NCI-H345 (cell line): ENCODE measurements around the gene CDC14A.
"Not testable (repeated sequence)": the region's sequence is repeated elsewhere in the genome, so short reads cannot be mapped to it uniquely, and the experiment has no call there.

Source experiments
- DNase-seq: peaks from one replicate; lab custom pipeline; 2025; lab: John Stamatoyannopoulos, UW

The CDC14A gene

DNA sequence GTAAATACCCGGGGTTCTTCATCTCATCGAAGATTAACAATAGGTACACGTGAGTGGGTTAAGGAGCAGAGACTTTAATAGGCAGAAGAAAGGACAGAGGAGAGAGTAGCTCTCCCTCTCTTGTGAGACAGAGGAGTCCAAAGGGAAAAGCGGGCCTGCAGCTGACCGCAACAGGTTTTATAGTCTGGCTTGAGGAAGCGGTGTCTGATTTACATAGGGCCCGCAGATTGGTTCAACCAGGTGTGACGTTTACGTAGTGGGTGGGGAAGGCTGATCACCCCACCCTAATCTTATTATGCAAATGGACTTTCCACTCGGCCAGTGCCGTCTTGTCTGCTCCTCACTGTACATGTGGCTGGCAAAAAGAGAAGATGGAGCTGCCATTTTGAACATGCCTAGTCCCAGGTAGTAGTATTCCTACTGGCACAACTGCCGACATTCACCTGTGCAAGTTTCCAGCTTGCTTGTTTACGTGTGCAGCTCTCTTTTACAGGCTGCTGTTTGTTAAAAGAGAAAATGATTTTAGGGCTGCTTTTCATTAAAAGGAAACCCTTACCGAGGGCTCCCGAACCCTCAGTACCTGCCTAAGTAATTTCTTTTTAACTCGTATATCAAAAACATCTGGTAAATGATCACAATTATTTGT is 10.6 kb downstream of the CDC14A start:
- DNase-seq, result no peak

- DNase-seq, result no peak
Observed at GRCh38 chr1:100363831-100364230, 11.5 kb downstream of the CDC14A start.

GRCh38 chr1:100364697-100365096 is 12.4 kb downstream of the CDC14A start:
- no peak for DNase-seq

- DNase-seq, result no peak
Observed at GRCh38 chr1:100366209-100366525, 13.9 kb downstream of the CDC14A start.

- not testable (repeated sequence) for DNase-seq
Observed at GRCh38 chr1:100369339-100369738, 17.0 kb downstream of the CDC14A start.

GRCh38 chr1:100373953-100374352 is 21.6 kb downstream of the CDC14A start:
- DNase-seq, result not testable (repeated sequence)

GRCh38 chr1:100376890-100377289 is 24.6 kb downstream of the CDC14A start:
- not testable (repeated sequence) for DNase-seq

DNA sequence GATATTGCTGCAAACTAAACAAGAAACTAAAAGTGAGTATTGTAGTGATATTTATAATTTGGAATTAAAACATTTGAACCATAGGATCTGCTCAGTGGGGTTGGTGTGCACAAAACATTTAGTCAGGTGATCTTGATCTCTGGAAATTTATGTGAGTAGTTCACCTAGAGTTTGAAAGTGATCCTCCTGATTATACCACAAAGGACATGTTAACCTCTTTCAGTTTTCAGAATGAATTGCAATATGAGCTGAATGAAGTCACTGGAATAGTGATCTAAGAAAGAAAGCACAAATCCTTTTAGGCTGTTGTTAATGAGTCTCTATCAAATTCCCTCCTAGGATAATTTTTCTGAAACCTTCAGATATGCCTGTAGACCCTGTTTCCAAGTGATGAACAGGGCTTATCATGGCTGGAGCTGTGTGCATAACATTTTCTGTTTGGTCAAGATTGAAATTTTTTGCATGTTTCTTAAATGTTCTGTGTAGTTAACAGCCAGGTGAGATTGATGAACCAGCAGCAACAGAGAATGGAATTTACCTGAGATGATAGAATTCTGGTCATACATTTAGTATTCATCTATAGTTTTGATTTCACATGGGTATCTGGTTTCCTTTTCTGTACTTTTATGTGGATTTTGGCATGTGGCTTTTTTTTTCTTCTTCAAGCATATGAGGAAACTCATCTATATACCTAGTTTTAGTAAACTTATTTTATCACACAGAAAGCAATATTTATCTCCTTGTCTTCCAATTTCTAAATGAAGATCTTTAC is 25.5 kb downstream of the CDC14A start:
- DNase-seq, result no peak

- no peak for DNase-seq
Observed at GRCh38 chr1:100378956-100379355, 26.6 kb downstream of the CDC14A start.

GRCh38 chr1:100380635-100381034 is 28.3 kb downstream of the CDC14A start:
- DNase-seq, result no peak

DNA sequence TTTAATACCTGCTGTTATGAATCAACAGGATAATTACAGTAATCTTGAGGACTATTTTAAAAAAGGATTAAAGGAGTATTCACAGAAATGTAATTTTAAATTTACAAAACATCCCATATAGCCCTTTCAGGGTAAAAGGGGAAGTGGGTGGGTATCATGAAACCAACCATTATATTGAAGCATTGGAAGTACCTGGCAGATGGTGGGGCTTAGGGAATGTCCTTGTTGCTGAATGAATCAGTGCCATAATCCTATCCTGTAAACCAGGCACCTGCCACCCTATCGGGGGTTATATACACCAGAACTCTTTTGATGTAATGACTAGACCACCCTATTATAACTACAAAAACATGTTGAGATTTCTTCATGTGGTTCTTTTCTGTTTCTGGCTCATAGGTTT is 30.4 kb downstream of the CDC14A start:
- DNase-seq, result no peak

- peak; percentile 3 for DNase-seq
Observed at GRCh38 chr1:100383743-100384405, 31.6 kb downstream of the CDC14A start.

GRCh38 chr1:100387209-100387608 is 34.9 kb downstream of the CDC14A start:
- DNase-seq, result no peak

GRCh38 chr1:100387657-100388350 is 35.5 kb downstream of the CDC14A start:
- DNase-seq, result peak; percentile 14

- DNase-seq, result no peak
Observed at GRCh38 chr1:100390531-100390930, 38.2 kb downstream of the CDC14A start.

- DNase-seq, result no peak
Observed at GRCh38 chr1:100391675-100392074, 39.4 kb downstream of the CDC14A start.

- DNase-seq, result no peak
Observed at GRCh38 chr1:100392756-100393155, 40.5 kb downstream of the CDC14A start.

- DNase-seq, result no peak
Observed at GRCh38 chr1:100394285-100394684, 42.0 kb downstream of the CDC14A start.

GRCh38 chr1:100395913-100396312 is 43.6 kb downstream of the CDC14A start:
- DNase-seq, result no peak

- DNase-seq, result no peak
Observed at GRCh38 chr1:100396651-100397050, 44.3 kb downstream of the CDC14A start.

DNA sequence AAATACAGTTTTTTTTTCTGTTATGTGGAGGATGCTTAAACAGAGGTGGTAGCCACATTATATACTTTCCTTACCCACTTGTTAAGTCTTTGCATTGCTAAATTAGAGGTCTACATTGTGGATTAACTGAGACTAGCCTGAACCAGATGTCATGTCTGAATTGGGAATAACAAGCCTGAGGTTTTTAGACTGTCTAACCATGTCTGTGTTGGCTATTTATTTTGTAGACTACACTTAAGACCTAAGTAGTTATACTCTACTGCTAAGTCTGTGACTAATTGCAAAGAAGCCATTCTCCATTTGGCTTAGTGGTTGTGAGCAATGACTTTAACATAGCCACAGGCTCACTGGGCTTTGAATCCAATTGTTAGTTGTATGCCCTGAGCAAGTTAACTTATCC is 45.4 kb downstream of the CDC14A start:
- no peak for DNase-seq

GRCh38 chr1:100398648-100399047 is 46.3 kb downstream of the CDC14A start:
- DNase-seq, result no peak

- DNase-seq, result no peak
Observed at GRCh38 chr1:100400404-100400803, 48.1 kb downstream of the CDC14A start.
